ENCODE results near the gene COL19A1. TPM values are rescaled to one million over a fixed set of nuclear protein-coding genes. Genes with fewer than 3 reads are reported as not detected.

The COL19A1 gene
- total and polyA plus RNA-seq, 4 donors: 0.09 to 4.4 (median 0.80) TPM; not detected in 1

DNA sequence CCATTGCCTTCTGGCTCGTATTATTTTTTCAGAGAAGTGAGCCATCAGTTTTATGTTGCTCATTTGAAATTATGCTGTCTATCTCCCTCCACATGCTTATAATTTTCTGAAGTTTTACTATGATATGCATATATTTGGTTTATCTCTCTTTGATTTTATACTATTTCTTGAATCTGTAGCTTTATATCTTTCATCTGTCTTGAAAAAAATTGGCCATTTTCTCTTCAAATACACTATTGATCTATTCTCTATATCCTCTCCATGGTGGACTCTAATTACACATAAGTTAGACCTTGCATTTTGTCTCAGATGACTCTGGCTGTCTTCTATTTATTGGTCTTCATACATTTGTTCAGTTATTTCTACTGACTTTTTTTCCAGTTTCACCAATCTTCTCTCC, 13.7 kb upstream of the COL19A1 start:
- no peak overlapping the region for H3K9ac ChIP-seq (ENCODE audit: insufficient read depth in 1 of 2, low read length in 2 of 2)
- no peak for ATAC-seq (ENCODE audit: insufficient read depth, low FRiP score)
- no peaks in the 10 kb centered on the region for H3K27me3 ChIP-seq (ENCODE audit: control insufficient read depth in 3 of 3, insufficient read depth in 3 of 3, low read length in 2 of 3)
- no peak for DNase-seq
- no peak overlapping the region for H3K27ac ChIP-seq (ENCODE audit: low read depth in 1 of 2, low read length in 1 of 2)
- no peak overlapping the region for H3K4me3 ChIP-seq
- no peaks in the 10 kb centered on the region for H3K9me3 ChIP-seq (ENCODE audit: control insufficient read depth in 4 of 4, insufficient read depth in 3 of 4, low read length in 3 of 4)
- TF ChIP-seq, protein P1, sequence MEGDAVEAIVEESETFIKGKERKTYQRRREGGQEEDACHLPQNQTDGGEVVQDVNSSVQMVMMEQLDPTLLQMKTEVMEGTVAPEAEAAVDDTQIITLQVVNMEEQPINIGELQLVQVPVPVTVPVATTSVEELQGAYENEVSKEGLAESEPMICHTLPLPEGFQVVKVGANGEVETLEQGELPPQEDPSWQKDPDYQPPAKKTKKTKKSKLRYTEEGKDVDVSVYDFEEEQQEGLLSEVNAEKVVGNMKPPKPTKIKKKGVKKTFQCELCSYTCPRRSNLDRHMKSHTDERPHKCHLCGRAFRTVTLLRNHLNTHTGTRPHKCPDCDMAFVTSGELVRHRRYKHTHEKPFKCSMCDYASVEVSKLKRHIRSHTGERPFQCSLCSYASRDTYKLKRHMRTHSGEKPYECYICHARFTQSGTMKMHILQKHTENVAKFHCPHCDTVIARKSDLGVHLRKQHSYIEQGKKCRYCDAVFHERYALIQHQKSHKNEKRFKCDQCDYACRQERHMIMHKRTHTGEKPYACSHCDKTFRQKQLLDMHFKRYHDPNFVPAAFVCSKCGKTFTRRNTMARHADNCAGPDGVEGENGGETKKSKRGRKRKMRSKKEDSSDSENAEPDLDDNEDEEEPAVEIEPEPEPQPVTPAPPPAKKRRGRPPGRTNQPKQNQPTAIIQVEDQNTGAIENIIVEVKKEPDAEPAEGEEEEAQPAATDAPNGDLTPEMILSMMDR (IDR thresholded peaks at IDR 0.05; ENCODE audit: control extremely low read depth, extremely low read depth): no peak
- H3K36me3 ChIP-seq (ENCODE audit: control insufficient read depth in 4 of 4, insufficient read depth in 4 of 4, low read length in 4 of 4): no peaks in the 10 kb centered on the region
- no peaks in the 10 kb centered on the region for H3K4me1 ChIP-seq (ENCODE audit: control insufficient read depth in 5 of 5, insufficient read depth in 5 of 5, low read length in 5 of 5)
- WGBS, 2 donors: 33 to 36% methylated on average over 1 of the region's 1 CpG

DNA sequence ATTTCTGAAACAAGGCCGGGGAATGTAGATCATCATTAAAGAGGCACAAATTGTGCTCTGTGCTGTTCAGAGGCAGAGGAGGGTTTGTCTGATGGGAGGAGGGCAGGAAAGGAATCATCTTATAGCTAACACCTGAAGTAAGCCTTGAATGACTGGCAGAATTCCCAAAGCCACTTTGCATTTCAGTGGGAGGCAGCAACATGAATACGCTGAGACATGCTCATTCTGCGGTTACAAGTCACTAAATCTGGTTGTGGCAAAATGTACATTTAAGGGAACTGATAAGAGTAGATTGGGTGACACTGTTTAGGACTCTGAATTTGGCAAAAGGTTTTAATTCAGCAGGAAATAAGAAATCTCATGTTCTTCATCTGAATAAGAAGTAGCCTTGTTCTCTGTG, 4.4 kb upstream of the COL19A1 start:
- Histone ChIP-seq H3K9ac (ENCODE audit: insufficient read depth in 1 of 2, low read length in 2 of 2) (no peak overlapping the region), H3K4me3 (no peak overlapping the region), H3K36me3 (ENCODE audit: control insufficient read depth in 4 of 4, insufficient read depth in 4 of 4, low read length in 4 of 4) (no peaks in the 10 kb centered on the region), H3K9me3 (ENCODE audit: control insufficient read depth in 4 of 4, insufficient read depth in 3 of 4, low read length in 3 of 4) (peaks cover 0 to 2% (median 0%) of the 10 kb centered on the region in 4 donors), H3K27me3 (ENCODE audit: control insufficient read depth in 3 of 3, insufficient read depth in 3 of 3, low read length in 2 of 3) (peaks cover 0 to 33% (median 5%) of the 10 kb centered on the region in 3 donors), H3K27ac (ENCODE audit: low read depth in 1 of 2, low read length in 1 of 2) (no peak overlapping the region), H3K4me1 (ENCODE audit: control insufficient read depth in 5 of 5, insufficient read depth in 5 of 5, low read length in 5 of 5) (peaks cover 0 to 8% (median 0%) of the 10 kb centered on the region in 5 donors)
- TF ChIP-seq, protein P1 (IDR thresholded peaks at IDR 0.05; ENCODE audit: control extremely low read depth, extremely low read depth): no peak
- WGBS, 2 donors: 87 to 91% methylated on average over 3 of the region's 3 CpGs
- ATAC-seq (ENCODE audit: insufficient read depth, low FRiP score) (no peak), DNase-seq (peak in 1 of 3 donors; percentile 18)

DNA sequence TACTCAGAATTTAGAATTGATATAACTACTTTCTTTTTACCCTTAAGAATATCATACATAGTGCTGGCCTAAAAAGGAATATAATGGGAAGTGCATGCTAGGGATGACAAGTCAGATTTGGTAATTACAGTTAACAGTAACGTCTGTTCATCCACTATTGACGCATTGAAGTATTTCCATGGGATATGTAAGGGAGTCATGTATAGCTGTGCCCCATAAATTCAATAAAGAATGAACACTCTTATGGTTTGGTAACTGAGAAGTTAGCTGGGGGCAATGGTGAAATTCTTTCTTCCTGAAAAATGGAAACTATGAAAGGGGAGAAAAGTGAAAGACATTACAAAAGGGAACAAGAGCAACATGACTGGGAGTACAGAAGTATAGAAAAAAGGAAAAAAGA, 2.6 kb upstream of the COL19A1 start:
- 90 to 91% methylated on average over 2 of the region's 2 CpGs for WGBS, 2 donors
- Histone ChIP-seq H3K27ac (ENCODE audit: low read depth in 1 of 2, low read length in 1 of 2) (no peak overlapping the region), H3K27me3 (ENCODE audit: control insufficient read depth in 3 of 3, insufficient read depth in 3 of 3, low read length in 2 of 3) (peaks cover 0 to 45% (median 5%) of the 10 kb centered on the region in 3 donors), H3K36me3 (ENCODE audit: control insufficient read depth in 4 of 4, insufficient read depth in 4 of 4, low read length in 4 of 4) (no peaks in the 10 kb centered on the region), H3K9me3 (ENCODE audit: control insufficient read depth in 4 of 4, insufficient read depth in 3 of 4, low read length in 3 of 4) (peaks cover 0 to 2% (median 0%) of the 10 kb centered on the region in 4 donors), H3K4me3 (no peak overlapping the region), H3K4me1 (ENCODE audit: control insufficient read depth in 5 of 5, insufficient read depth in 5 of 5, low read length in 5 of 5) (peaks cover 0 to 14% (median 0%) of the 10 kb centered on the region in 5 donors), H3K9ac (ENCODE audit: insufficient read depth in 1 of 2, low read length in 2 of 2) (no peak overlapping the region)
- ATAC-seq (ENCODE audit: insufficient read depth, low FRiP score) (no peak), DNase-seq (no peak)
- TF ChIP-seq, protein P1 (IDR thresholded peaks at IDR 0.05; ENCODE audit: control extremely low read depth, extremely low read depth): no peak

DNA sequence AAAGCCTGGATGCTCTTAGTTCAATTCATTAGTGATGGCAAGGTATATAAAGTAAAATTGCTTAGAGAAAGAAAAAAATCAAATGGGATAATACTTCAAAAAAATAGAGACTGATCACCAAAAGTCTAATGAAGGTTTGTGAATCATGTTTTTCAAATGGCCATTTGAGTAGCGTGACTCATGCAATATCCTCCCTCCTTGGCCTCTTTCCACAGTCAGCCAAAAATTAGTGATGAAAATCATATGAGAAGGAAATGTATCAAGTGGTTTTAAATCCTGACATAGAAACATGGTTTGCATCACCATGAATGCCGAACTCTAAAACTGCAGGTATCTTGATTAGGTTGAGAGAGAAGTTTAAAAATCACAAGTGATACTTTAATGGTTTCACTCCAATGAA, 1.2 kb upstream of the COL19A1 start:
- H3K4me3 ChIP-seq: no peak overlapping the region
- no peak overlapping the region for H3K27ac ChIP-seq (ENCODE audit: low read depth in 1 of 2, low read length in 1 of 2)
- peaks cover 0 to 46% (median 5%) of the 10 kb centered on the region in 3 donors for H3K27me3 ChIP-seq (ENCODE audit: control insufficient read depth in 3 of 3, insufficient read depth in 3 of 3, low read length in 2 of 3)
- 70 to 86% methylated on average over 2 of the region's 2 CpGs for WGBS, 2 donors
- H3K9ac ChIP-seq (ENCODE audit: insufficient read depth in 1 of 2, low read length in 2 of 2): no peak overlapping the region
- no peaks in the 10 kb centered on the region for H3K36me3 ChIP-seq (ENCODE audit: control insufficient read depth in 4 of 4, insufficient read depth in 4 of 4, low read length in 4 of 4)
- no peak for ATAC-seq (ENCODE audit: insufficient read depth, low FRiP score)
- peak in 2 of 3 donors; percentile 25 for DNase-seq
- TF ChIP-seq, protein P1 (IDR thresholded peaks at IDR 0.05; ENCODE audit: control extremely low read depth, extremely low read depth): no peak
- peaks cover 0 to 14% (median 0%) of the 10 kb centered on the region in 5 donors for H3K4me1 ChIP-seq (ENCODE audit: control insufficient read depth in 5 of 5, insufficient read depth in 5 of 5, low read length in 5 of 5)
- H3K9me3 ChIP-seq (ENCODE audit: control insufficient read depth in 4 of 4, insufficient read depth in 3 of 4, low read length in 3 of 4): peaks cover 0 to under 1% (median 0%) of the 10 kb centered on the region in 4 donors
